Sigmoid colon (tissue), 7 donors: ENCODE results near the gene SELENOP. TPM values are rescaled to one million over a fixed set of nuclear protein-coding genes. Genes with fewer than 3 reads are reported as not detected.

ENCODE experiments used
- DNase-seq: peaks from one replicate; pipeline ENCODE4 v3.0.0-alpha.2; 2019
- H3K27ac ChIP-seq, 4 donors: fragments of 200-600 bp; sonication (generic); one replicate each; pipeline ENCODE4 v1.5.1; 2016 to 2019; ENCODE audit warnings: mild to moderate bottlenecking in 1 of 4
- H3K27me3 ChIP-seq, 3 donors: fragments of 200-600 bp; sonication (generic); one replicate each; pipeline ENCODE4 v1.5.1; 2019; ENCODE audit warnings: mild to moderate bottlenecking in 1 of 3
- H3K36me3 ChIP-seq, 4 donors: fragments of 200-600 bp; sonication (generic); one replicate each; pipeline ENCODE4 v1.5.1; 2016 to 2019
- H3K4me1 ChIP-seq, 4 donors: fragments of 200-600 bp; sonication (generic); one replicate each; pipeline ENCODE4 v1.5.1; 2017 to 2019
- H3K4me3 ChIP-seq, 4 donors: fragments of 200-600 bp; sonication (generic); one replicate each; pipeline ENCODE4 v1.5.1; 2017 to 2019; ENCODE audit warnings: mild to moderate bottlenecking in 2 of 4, moderate library complexity in 1 of 4
- H3K9me3 ChIP-seq, 4 donors: fragments of 200-600 bp in 3 of 4; sonication (generic) in 3 of 4; one replicate each; pipeline versions ENCODE4 v1.5.1 to v1.6.1; 2013 to 2019
- CTCF ChIP-seq, 4 experiments: fragments of 450-650 bp in 3 of 4; fragments of 200-600 bp in 1 of 4; IDR thresholded peaks; one replicate each; pipeline ENCODE4 v1.5.1; 2016 to 2019; ENCODE audit warnings: antibody characterized with exemption in 4 of 4, mild to moderate bottlenecking in 3 of 4, moderate library complexity in 2 of 4
- EP300 ChIP-seq, 4 donors: sonication (generic); formaldehyde crosslinking; IDR thresholded peaks; one replicate each; pipeline ENCODE4 v1.6.1; 2017; ENCODE audit warnings: antibody characterized with exemption in 4 of 4
- POLR2A ChIP-seq, 2 donors: fragments of 450-650 bp; IDR thresholded peaks; one replicate each; pipeline ENCODE4 v1.6.1; 2016; ENCODE audit warnings: antibody characterized with exemption in 2 of 2, mild to moderate bottlenecking in 2 of 2, moderate library complexity in 2 of 2
- POLR2AphosphoS5 ChIP-seq, 4 donors: sonication (generic); formaldehyde crosslinking; IDR thresholded peaks; one replicate each; pipeline ENCODE4 v1.6.1; 2017; ENCODE audit warnings: antibody characterized with exemption in 4 of 4
- WGBS, 2 donors: extraction: QIAGEN DNeasy Blood & Tissue Kit; methylation state at CpG; one replicate each; pipeline ENCODE4 v1.1.7; 2013; 5-methylcytosine and 5-hydroxymethylcytosine counted together
- intact Hi-C: fragments of 100-400 bp; cut with DNase I; formaldehyde crosslinking; loops from one replicate; pipeline ENCODE4 v1.15.1; 2023
- polyA plus RNA-seq, 3 donors: library from polyadenylated mRNA; stranded (reverse); fragments of 200-250 nt; gene quantifications; one replicate each; pipeline ENCODE4 v1.2.3, GENCODE V29; 2013
- total RNA-seq, 4 donors: library from RNA; depleted of rRNA; stranded (reverse); fragments of >200 nt; gene quantifications; one replicate each; pipeline ENCODE4 v1.1.0, GENCODE V29; 2016
- donor health status: healthy with polysubstance abuse.
- donor health status: Bipolar disorder and iron deficiency.
- donor health status: healthy.

The SELENOP gene
- total and polyA plus RNA-seq, 7 donors = 261 to 1,116 (median 457) TPM

GRCh38 chr5:42772265-42772993, 39.3 kb downstream of the SELENOP start:
- no peak overlapping the region for H3K27ac ChIP-seq
- no peaks in the 10 kb centered on the region for H3K9me3 ChIP-seq
- intact Hi-C loops = no loop called here
- DNase-seq = no peak
- TF ChIP-seq CTCF (IDR thresholded peaks at IDR 0.05) = no peak
- TF ChIP-seq POLR2AphosphoS5 (IDR thresholded peaks at IDR 0.05) = no peak
- no peak for TF ChIP-seq EP300 (IDR thresholded peaks at IDR 0.05)
- TF ChIP-seq POLR2A (IDR thresholded peaks at IDR 0.05) = no peak
- no peak overlapping the region for H3K4me3 ChIP-seq
- no peaks in the 10 kb centered on the region for H3K27me3 ChIP-seq
- 48 to 85% methylated on average over 13 of the region's 13 CpGs for WGBS, 2 donors
- no peaks in the 10 kb centered on the region for H3K4me1 ChIP-seq
- H3K36me3 ChIP-seq = no peaks in the 10 kb centered on the region

- Histone ChIP-seq H3K36me3 (no peaks in the 10 kb centered on the region), H3K4me3 (no peak overlapping the region), H3K9me3 (no peaks in the 10 kb centered on the region), H3K27ac (no peak overlapping the region), H3K27me3 (no peaks in the 10 kb centered on the region), H3K4me1 (no peaks in the 10 kb centered on the region)
- TF ChIP-seq EP300 (IDR thresholded peaks at IDR 0.05) (no peak), POLR2A (IDR thresholded peaks at IDR 0.05) (no peak), POLR2AphosphoS5 (IDR thresholded peaks at IDR 0.05) (no peak), CTCF (IDR thresholded peaks at IDR 0.05) (no peak)
- DNase-seq = no peak
- intact Hi-C loops = no loop called here
These were observed 41.7 kb downstream of the SELENOP start for GRCh38 chr5:42770003-42770402.

- TF ChIP-seq EP300 (IDR thresholded peaks at IDR 0.05) (no peak), POLR2AphosphoS5 (IDR thresholded peaks at IDR 0.05) (no peak), CTCF (IDR thresholded peaks at IDR 0.05) (no peak), POLR2A (IDR thresholded peaks at IDR 0.05) (no peak)
- Histone ChIP-seq H3K9me3 (no peaks in the 10 kb centered on the region), H3K4me1 (no peaks in the 10 kb centered on the region), H3K27ac (no peak overlapping the region), H3K36me3 (no peaks in the 10 kb centered on the region), H3K4me3 (no peak overlapping the region), H3K27me3 (no peaks in the 10 kb centered on the region)
- DNase-seq = no peak
- intact Hi-C loops = loop anchor here (2.0 to 10.0 kb wide), 3 partner anchors 763 to 911 kb away; partner anchors contain the start of gene FBXO4
- WGBS, 2 donors = 14 to 57% methylated on average over 1 of the region's 1 CpG
These were observed 43.6 kb downstream of the SELENOP start for GRCh38 chr5:42768106-42768504.

GRCh38 chr5:42767491-42768105, 44.1 kb downstream of the SELENOP start:
- TF ChIP-seq POLR2AphosphoS5 (IDR thresholded peaks at IDR 0.05) (no peak), CTCF (IDR thresholded peaks at IDR 0.05) (peak in 2 of 4 experiments; percentile 16 to 49), EP300 (IDR thresholded peaks at IDR 0.05) (no peak)
- Histone ChIP-seq H3K4me1 (no peaks in the 10 kb centered on the region), H3K27me3 (no peaks in the 10 kb centered on the region), H3K9me3 (no peaks in the 10 kb centered on the region), H3K27ac (no peak overlapping the region), H3K36me3 (no peaks in the 10 kb centered on the region), H3K4me3 (no peak overlapping the region)
- 27 to 46% methylated on average over 3 of the region's 3 CpGs for WGBS, 2 donors
- intact Hi-C loops = loop anchor here (1.0 to 10.0 kb wide), 4 partner anchors 344 to 910 kb away; partner anchors contain the start of genes FBXO4 and GHR
- no peak for DNase-seq
